Measurements from ENCODE around the gene MEGF11. TPM values are rescaled to one million over a fixed set of nuclear protein-coding genes. Genes with fewer than 3 reads are reported as not detected.
A peak's percentile ranks its signal among the peaks of the same experiment; 100 is the strongest.

Gene MEGF11
- polyA plus RNA-seq, 2 of the 4 experiments (the other 2 are of a cell fraction), result 0.25 to 0.31 TPM

DNA sequence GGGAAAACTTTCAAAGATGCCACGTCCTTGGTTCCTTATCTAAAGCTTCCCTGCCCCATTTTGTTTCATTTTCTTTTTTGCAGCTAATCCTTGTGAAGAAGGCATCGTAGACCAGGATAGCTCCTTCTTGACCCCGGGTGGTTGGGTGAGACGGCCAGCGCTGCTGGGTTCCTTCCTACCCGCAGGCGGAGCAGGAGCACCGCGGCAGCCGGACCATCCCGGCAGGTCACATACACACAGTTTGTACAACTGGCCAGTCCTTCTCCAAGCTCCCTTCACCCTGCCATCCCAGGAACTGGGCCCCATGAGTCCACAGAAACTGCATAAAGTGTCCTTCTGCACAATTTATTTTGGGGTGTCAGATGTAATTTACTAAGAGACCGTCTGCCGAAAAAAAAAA is 83.9 kb downstream of the MEGF11 start:
- H3K4me2 ChIP-seq, result no peak overlapping the region
- TF ChIP-seq TFCP2L1 (CRISPR knock-in tag; IDR thresholded peaks at IDR 0.05), result no peak
- TF ChIP-seq HOXA7 (CRISPR knock-in tag; IDR thresholded peaks at IDR 0.05), result no peak
- no peak for TF ChIP-seq JUN (IDR thresholded peaks at IDR 0.05)
- no peak for TF ChIP-seq HEYL (CRISPR knock-in tag; IDR thresholded peaks at IDR 0.05)
- TF ChIP-seq EP300 (IDR thresholded peaks at IDR 0.05), result no peak
- TF ChIP-seq CBX8 (IDR thresholded peaks at IDR 0.05), result no peak
- no peak for TF ChIP-seq ZSCAN20 (CRISPR knock-in tag; IDR thresholded peaks at IDR 0.05)
- no peak for TF ChIP-seq BHLHE40 (IDR thresholded peaks at IDR 0.05; ENCODE audit: low read depth, low read length)
- TF ChIP-seq, protein P1, sequence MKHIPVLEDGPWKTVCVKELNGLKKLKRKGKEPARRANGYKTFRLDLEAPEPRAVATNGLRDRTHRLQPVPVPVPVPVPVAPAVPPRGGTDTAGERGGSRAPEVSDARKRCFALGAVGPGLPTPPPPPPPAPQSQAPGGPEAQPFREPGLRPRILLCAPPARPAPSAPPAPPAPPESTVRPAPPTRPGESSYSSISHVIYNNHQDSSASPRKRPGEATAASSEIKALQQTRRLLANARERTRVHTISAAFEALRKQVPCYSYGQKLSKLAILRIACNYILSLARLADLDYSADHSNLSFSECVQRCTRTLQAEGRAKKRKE (CRISPR knock-in tag; IDR thresholded peaks at IDR 0.05; ENCODE audit: low read depth), result no peak
- TF ChIP-seq, protein P2, sequence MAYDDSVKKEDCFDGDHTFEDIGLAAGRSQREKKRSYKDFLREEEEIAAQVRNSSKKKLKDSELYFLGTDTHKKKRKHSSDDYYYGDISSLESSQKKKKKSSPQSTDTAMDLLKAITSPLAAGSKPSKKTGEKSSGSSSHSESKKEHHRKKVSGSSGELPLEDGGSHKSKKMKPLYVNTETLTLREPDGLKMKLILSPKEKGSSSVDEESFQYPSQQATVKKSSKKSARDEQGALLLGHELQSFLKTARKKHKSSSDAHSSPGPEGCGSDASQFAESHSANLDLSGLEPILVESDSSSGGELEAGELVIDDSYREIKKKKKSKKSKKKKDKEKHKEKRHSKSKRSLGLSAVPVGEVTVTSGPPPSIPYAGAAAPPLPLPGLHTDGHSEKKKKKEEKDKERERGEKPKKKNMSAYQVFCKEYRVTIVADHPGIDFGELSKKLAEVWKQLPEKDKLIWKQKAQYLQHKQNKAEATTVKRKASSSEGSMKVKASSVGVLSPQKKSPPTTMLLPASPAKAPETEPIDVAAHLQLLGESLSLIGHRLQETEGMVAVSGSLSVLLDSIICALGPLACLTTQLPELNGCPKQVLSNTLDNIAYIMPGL (CRISPR knock-in tag; IDR thresholded peaks at IDR 0.05; ENCODE audit: borderline replicate concordance), result no peak
- no peak for TF ChIP-seq ZFP36 (IDR thresholded peaks at IDR 0.05; ENCODE audit: borderline replicate concordance, partially characterized antibody)
- TF ChIP-seq ESRRA (IDR thresholded peaks at IDR 0.05; ENCODE audit: borderline replicate concordance, low read length), result no peak
- no peak for TF ChIP-seq KDM5A (IDR thresholded peaks at IDR 0.05)
- TF ChIP-seq, protein P3, sequence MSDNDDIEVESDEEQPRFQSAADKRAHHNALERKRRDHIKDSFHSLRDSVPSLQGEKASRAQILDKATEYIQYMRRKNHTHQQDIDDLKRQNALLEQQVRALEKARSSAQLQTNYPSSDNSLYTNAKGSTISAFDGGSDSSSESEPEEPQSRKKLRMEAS (IDR thresholded peaks at IDR 0.05), result no peak
- no peak for TF ChIP-seq CHD4 (IDR thresholded peaks at IDR 0.05; ENCODE audit: borderline replicate concordance)
- TF ChIP-seq, protein P4, sequence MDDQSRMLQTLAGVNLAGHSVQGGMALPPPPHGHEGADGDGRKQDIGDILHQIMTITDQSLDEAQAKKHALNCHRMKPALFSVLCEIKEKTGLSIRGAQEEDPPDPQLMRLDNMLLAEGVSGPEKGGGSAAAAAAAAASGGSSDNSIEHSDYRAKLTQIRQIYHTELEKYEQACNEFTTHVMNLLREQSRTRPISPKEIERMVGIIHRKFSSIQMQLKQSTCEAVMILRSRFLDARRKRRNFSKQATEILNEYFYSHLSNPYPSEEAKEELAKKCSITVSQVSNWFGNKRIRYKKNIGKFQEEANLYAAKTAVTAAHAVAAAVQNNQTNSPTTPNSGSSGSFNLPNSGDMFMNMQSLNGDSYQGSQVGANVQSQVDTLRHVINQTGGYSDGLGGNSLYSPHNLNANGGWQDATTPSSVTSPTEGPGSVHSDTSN (IDR thresholded peaks at IDR 0.05), result no peak
- TF ChIP-seq RAD21 (conservative IDR thresholded peaks at IDR 0.05 in 1 of 2, IDR thresholded peaks at IDR 0.05 in 1 of 2), result no peak
- no peak overlapping the region for H3K27ac ChIP-seq
- ChIA-PET POLR2A (no interaction called here), CTCF (interaction anchor here (0.6 to 2.1 kb wide), 7 partner anchors 11 to 785 kb away, joined by 3 to 7 read pairs (median 3); no protein-coding TSS in a partner anchor)
- ATAC-seq (no peak), DNase-seq (ENCODE audit: low read depth in 1 of 2, low spot score in 1 of 2) (no peak), FAIRE-seq (no peak)
- WGBS (ENCODE audit: missing lambda C conversion rate), result 79% methylated on average over 13 of the region's 13 CpGs
- H3K4me1 ChIP-seq, result no peaks in the 10 kb centered on the region
- H3K4me3 ChIP-seq, result no peak overlapping the region
- no peaks in the 10 kb centered on the region for H3K9me3 ChIP-seq

DNA sequence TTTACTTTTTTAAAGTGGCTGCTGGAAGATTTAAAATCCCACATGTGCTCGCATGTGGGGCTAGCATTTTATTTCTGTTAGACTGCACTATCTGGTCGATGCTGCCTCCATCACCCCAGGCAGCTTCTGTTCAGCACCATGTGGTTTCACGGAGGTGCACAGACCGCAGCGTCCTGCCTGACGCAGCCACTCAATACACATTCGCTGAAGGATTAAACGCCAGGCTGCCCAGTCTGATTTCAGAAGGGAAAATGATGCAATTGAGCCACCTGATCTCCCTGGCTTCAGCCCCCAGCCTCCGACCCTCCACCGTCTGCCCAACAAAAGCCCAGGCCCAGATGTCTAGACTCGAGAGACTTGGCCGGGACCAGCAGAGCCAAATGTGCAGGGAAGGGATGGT is 84.5 kb downstream of the MEGF11 start:
- ATAC-seq (no peak), FAIRE-seq (no peak), DNase-seq (ENCODE audit: low read depth in 1 of 2, low spot score in 1 of 2) (no peak)
- ChIA-PET CTCF (interaction anchor here (0.6 to 1.5 kb wide), 2 partner anchors 24 to 784 kb away, joined by 3 to 4 read pairs; no protein-coding TSS in a partner anchor), POLR2A (no interaction called here)
- no peaks in the 10 kb centered on the region for H3K9me3 ChIP-seq
- no peaks in the 10 kb centered on the region for H3K4me1 ChIP-seq
- TF ChIP-seq JUNB (IDR thresholded peaks at IDR 0.05), result no peak
- TF ChIP-seq POLR2A (IDR thresholded peaks at IDR 0.05; ENCODE audit: low read length), result no peak
- no peak for TF ChIP-seq CBX2 (IDR thresholded peaks at IDR 0.05; ENCODE audit: borderline replicate concordance, low read depth)
- TF ChIP-seq ZFP36 (IDR thresholded peaks at IDR 0.05; ENCODE audit: borderline replicate concordance, partially characterized antibody), result no peak
- no peak for TF ChIP-seq RFX5 (IDR thresholded peaks at IDR 0.05)
- no peak overlapping the region for H3K27ac ChIP-seq
- no peak overlapping the region for H3K4me3 ChIP-seq
- WGBS (ENCODE audit: missing lambda C conversion rate), result 63% methylated on average over 12 of the region's 12 CpGs
- H3K4me2 ChIP-seq, result no peak overlapping the region

DNA sequence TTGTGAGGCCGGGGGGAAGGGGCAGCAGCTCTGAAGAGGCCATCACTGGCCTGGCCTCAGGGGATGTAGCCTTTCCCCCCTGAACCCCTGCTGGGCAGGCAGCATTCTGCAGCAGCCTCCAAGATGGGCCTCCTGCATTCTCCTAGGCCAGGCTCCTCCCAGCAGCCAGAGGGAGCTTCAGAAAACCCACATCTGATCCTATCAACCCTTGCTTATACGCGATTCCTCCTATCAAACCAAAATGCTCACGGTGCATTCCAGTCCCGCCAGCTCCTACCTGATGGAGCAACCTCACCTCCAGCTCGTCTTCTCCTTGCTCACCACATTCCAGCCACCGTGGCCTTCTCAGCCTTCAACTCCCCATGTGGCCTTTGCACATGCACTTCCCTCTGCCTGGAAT is 85.7 kb downstream of the MEGF11 start:
- ChIA-PET CTCF (interaction anchor here (0.5 to 0.6 kb wide), 3 partner anchors 15 to 428 kb away, joined by 3 to 4 read pairs (median 4); no protein-coding TSS in a partner anchor), POLR2A (no interaction called here)
- FAIRE-seq (no peak), ATAC-seq (peak in 1 of 2 experiments; percentile 34; a peak in 2 of 6 replicates), DNase-seq (ENCODE audit: low read depth in 1 of 2, low spot score in 1 of 2) (no peak)
- H3K9me3 ChIP-seq, result no peaks in the 10 kb centered on the region
- TF ChIP-seq SMC3 (IDR thresholded peaks at IDR 0.05), result no peak
- H3K27ac ChIP-seq, result no peak overlapping the region
- H3K4me2 ChIP-seq, result no peak overlapping the region
- 70% methylated on average over 7 of the region's 7 CpGs for WGBS (ENCODE audit: missing lambda C conversion rate)
- H3K4me1 ChIP-seq, result no peaks in the 10 kb centered on the region
- H3K4me3 ChIP-seq, result no peak overlapping the region
